DOHH2 (cell line): ENCODE results near the gene CARHSP1.
A peak's percentile ranks its signal among the peaks of the same experiment; 100 is the strongest.

Experiments
- H3F3A ChIP-seq: fragments of 200-600 bp; sonication (generic), shearing (Covaris generic); 2 replicates; pipeline ENCODE4 v1.6.0; 2016; ENCODE audit warnings: antibody characterized with exemption, mild to moderate bottlenecking; ENCODE audit not compliant: control insufficient read depth, insufficient read depth
- H3K27ac ChIP-seq: fragments of 200-600 bp; sonication (generic); 2 replicates; pipeline ENCODE4 v1.5.1; 2014; ENCODE audit warnings: low read depth, mild to moderate bottlenecking, low read length, moderate library complexity
- H3K27me3 ChIP-seq: fragments of 200-600 bp; sonication (generic); 2 replicates; pipeline ENCODE4 v1.6.1; 2014; ENCODE audit warnings: mild to moderate bottlenecking, low read length, mixed read lengths; ENCODE audit not compliant: control insufficient read depth
- H3K36me3 ChIP-seq: fragments of 200-600 bp; sonication (generic); 2 replicates; pipeline ENCODE4 v1.6.1; 2014; ENCODE audit warnings: mild to moderate bottlenecking, low read length, moderate library complexity, mixed read lengths; ENCODE audit not compliant: control insufficient read depth
- H3K4me1 ChIP-seq: fragments of 200-600 bp; sonication (generic); 2 replicates; pipeline ENCODE4 v1.6.1; 2014; ENCODE audit warnings: mild to moderate bottlenecking, low read length, mixed read lengths; ENCODE audit not compliant: control insufficient read depth
- H3K4me2 ChIP-seq: fragments of 200-600 bp; sonication (generic); 2 replicates; pipeline ENCODE4 v1.6.0; 2014; ENCODE audit warnings: mild to moderate bottlenecking, low read length, moderate library complexity
- H3K4me3 ChIP-seq: fragments of 200-600 bp; sonication (generic); 2 replicates; pipeline ENCODE4 v1.5.1; 2014; ENCODE audit warnings: mild to moderate bottlenecking, low read length, mixed read lengths
- H3K79me2 ChIP-seq: fragments of 200-600 bp; sonication (generic); 2 replicates; pipeline ENCODE4 v1.6.1; 2014; ENCODE audit warnings: mild to moderate bottlenecking, low read length, mixed read lengths; ENCODE audit not compliant: control insufficient read depth
- H3K9me2 ChIP-seq: fragments of 200-600 bp; sonication (generic); replicated peaks from 2 replicates; pipeline ENCODE4 v1.6.1; 2014; ENCODE audit warnings: mild to moderate bottlenecking, low read length, mixed read lengths; ENCODE audit not compliant: control insufficient read depth
- H3K9me3 ChIP-seq: fragments of 200-600 bp; sonication (generic); 2 replicates; pipeline ENCODE4 v1.6.1; 2014; ENCODE audit warnings: antibody characterized with exemption, low read length, mixed read lengths; ENCODE audit not compliant: control insufficient read depth, insufficient read depth
- H4K20me1 ChIP-seq: fragments of 200-600 bp; sonication (generic); 2 replicates; pipeline ENCODE4 v1.6.0; 2014; ENCODE audit warnings: low read depth, mild to moderate bottlenecking, antibody characterized with exemption, low read length, moderate library complexity; ENCODE audit not compliant: control insufficient read depth, insufficient read depth
- EZH2phosphoT487 ChIP-seq: fragments of 200-600 bp; sonication (generic); IDR thresholded peaks from 2 replicates; pipeline ENCODE4 v1.6.1; 2017; ENCODE audit warnings: borderline replicate concordance, mild to moderate bottlenecking, antibody characterized with exemption, low read length, moderate library complexity, mixed read lengths
- TF ChIP-seq, protein P1 (sequence below): fragments of 200-600 bp; sonication (generic); IDR thresholded peaks from one replicate; pipeline ENCODE4 v1.5.1; 2014; ENCODE audit warnings: antibody characterized with exemption, mild to moderate bottlenecking, low read depth, low read length; ENCODE audit not compliant: poor library complexity, severe bottlenecking

The CARHSP1 gene

DNA sequence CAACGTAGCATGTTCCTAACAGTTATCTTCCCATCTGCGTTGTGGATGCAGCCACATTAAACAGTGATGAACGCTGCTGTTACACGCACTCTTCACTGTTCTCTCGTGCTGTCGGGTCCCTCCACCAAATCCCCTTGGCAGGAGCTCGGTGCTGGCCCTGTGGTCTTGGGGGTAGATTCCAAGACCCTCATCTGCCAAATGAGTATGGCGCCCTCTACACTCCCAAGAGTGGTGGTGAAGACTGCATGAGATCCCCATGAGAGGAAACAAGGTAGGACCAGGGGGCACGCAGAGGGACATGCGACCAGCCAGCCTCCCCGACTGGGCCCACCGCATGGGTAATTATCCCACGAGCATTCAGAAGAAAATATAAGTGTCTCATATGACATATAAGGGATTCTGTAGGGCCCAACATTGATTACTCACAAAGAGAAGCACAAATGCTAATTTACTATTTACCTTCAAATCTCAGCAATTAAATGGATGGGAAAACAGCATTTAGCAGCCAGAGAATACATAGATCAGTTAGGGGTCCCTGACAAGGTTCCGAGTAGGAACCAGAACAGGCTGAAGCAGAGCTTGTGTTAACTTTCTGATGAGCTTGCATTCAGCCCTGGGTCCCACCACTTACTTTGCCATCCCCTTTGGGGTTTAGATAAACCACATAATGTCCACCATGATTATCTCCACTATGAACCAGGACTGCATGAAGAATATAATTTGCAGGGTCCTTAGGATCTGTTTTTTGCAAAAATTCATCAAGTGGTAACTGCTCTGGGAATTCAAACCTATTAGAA lies 37.2 kb upstream of the CARHSP1 start:
- Histone ChIP-seq H3K4me1 (no peaks in the 10 kb centered on the region), H3F3A (peaks cover 5% of the 10 kb centered on the region; the same call in 1 of the 2 replicates), H3K79me2 (peaks cover 7% of the 10 kb centered on the region), H3K9me3 (no peaks in the 10 kb centered on the region), H3K9me2 (no peaks in the 10 kb centered on the region), H3K36me3 (peaks cover 94% of the 10 kb centered on the region), H3K27me3 (no peaks in the 10 kb centered on the region), H3K27ac (no peak overlapping the region), H4K20me1 (0 out of 2 replicates have a peak, but pooled peaks cover 9% of the 10 kb centered on the region), H3K4me2 (no peak overlapping the region), H3K4me3 (no peak overlapping the region)
- no peak for TF ChIP-seq EZH2phosphoT487
- TF ChIP-seq, protein P1, sequence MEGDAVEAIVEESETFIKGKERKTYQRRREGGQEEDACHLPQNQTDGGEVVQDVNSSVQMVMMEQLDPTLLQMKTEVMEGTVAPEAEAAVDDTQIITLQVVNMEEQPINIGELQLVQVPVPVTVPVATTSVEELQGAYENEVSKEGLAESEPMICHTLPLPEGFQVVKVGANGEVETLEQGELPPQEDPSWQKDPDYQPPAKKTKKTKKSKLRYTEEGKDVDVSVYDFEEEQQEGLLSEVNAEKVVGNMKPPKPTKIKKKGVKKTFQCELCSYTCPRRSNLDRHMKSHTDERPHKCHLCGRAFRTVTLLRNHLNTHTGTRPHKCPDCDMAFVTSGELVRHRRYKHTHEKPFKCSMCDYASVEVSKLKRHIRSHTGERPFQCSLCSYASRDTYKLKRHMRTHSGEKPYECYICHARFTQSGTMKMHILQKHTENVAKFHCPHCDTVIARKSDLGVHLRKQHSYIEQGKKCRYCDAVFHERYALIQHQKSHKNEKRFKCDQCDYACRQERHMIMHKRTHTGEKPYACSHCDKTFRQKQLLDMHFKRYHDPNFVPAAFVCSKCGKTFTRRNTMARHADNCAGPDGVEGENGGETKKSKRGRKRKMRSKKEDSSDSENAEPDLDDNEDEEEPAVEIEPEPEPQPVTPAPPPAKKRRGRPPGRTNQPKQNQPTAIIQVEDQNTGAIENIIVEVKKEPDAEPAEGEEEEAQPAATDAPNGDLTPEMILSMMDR = peak; percentile 57

DNA sequence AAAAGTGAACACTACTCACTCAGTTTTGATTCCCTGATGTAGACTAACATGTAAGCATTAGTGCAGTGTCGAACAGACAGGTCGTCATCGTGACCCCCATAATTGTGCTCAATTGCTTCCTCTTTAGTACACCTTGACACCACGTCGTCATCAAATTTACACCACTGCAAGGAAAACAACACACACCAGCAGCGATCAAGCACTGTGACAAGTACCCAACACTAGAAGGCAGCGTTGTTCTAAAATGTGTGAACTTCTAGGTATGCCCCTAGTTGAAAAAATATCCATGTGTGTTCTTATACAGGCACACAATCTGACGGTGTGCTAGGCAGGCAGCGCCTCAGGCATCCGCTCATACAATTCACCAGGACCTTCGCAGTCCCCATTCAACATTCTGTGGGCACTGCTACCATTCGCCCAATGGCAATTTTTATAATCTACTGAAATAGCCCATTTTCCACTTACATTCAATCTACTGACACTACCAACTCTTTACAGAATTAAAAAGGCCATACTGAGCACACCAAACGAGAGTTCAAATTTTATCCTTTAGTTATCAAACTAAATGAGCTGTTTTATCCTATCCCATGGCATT lies 36.5 kb upstream of the CARHSP1 start:
- Histone ChIP-seq H3K27ac (no peak overlapping the region), H4K20me1 (0 out of 2 replicates have a peak, but pooled peaks cover 9% of the 10 kb centered on the region), H3K9me3 (no peaks in the 10 kb centered on the region), H3K4me1 (no peaks in the 10 kb centered on the region), H3K79me2 (peaks cover 5% of the 10 kb centered on the region), H3K9me2 (no peaks in the 10 kb centered on the region), H3K36me3 (peaks cover 94% of the 10 kb centered on the region), H3F3A (peaks cover 5% of the 10 kb centered on the region; the same call in 1 of the 2 replicates), H3K27me3 (no peaks in the 10 kb centered on the region), H3K4me2 (no peak overlapping the region), H3K4me3 (no peak overlapping the region)
- TF ChIP-seq EZH2phosphoT487 = no peak
- TF ChIP-seq, protein P1 = no peak

DNA sequence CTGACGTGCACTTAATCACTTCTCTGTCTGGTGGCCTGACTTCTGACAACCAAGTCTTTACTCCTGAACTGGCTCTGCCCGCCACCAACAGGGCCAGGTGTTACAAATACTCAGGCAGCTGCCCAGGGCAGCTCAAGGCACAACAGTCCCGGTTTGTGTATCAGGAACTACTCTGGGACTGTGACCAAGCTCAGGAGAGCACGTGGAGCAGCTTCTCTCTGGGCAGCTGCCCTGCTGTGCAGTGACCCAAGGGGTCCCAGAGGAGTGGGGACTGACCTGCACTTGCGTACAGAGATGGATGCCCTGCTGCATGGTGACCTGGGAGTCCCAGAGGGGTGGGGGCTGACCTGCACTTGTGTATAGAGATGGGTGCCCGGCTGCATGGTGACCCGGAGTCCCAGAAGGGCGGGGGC lies 35.2 kb upstream of the CARHSP1 start:
- H3K4me2 ChIP-seq = no peak overlapping the region
- H3K27ac ChIP-seq = no peak overlapping the region
- H3K27me3 ChIP-seq = no peaks in the 10 kb centered on the region
- H4K20me1 ChIP-seq = 0 out of 2 replicates have a peak, but pooled peaks cover 9% of the 10 kb centered on the region
- H3K9me3 ChIP-seq = no peaks in the 10 kb centered on the region
- peaks cover under 1% of the 10 kb centered on the region for H3K79me2 ChIP-seq
- H3K4me1 ChIP-seq = no peaks in the 10 kb centered on the region
- H3F3A ChIP-seq = peaks cover 8% of the 10 kb centered on the region; the same call in 1 of the 2 replicates
- H3K9me2 ChIP-seq = no peaks in the 10 kb centered on the region
- H3K36me3 ChIP-seq = peaks cover 94% of the 10 kb centered on the region
- H3K4me3 ChIP-seq = no peak overlapping the region
- TF ChIP-seq, protein P1 = no peak
